Adipose tissue (tissue), 3 donors: ENCODE results near the gene JMJD6. TPM values are rescaled to one million over a fixed set of nuclear protein-coding genes. Genes with fewer than 3 reads are reported as not detected.
"Not testable (repeated sequence)": the region's sequence is repeated elsewhere in the genome, so short reads cannot be mapped to it uniquely, and the experiment has no call there.

Experiments used
- H3K27ac ChIP-seq: one replicate; pipeline ENCODE4 v1.5.1; 2013; ENCODE audit warnings: low read depth, low read length
- WGBS, 3 donors: extraction: QIAGEN DNeasy Blood & Tissue Kit; methylation state at CpG; one replicate each; pipeline ENCODE4 v1.1.7; 2013; 5-methylcytosine and 5-hydroxymethylcytosine counted together
- polyA plus RNA-seq, 3 donors: library from polyadenylated mRNA; stranded (reverse); fragments of 200-250 nt; gene quantifications; one replicate each; pipeline ENCODE4 v1.2.3, GENCODE V29; 2013
- donor health status: healthy with polysubstance abuse.
- donor health status: Bipolar disorder and iron deficiency.
- donor health status: healthy.

JMJD6 gene
- polyA plus RNA-seq, 3 donors, result 19.3 to 51.5 (median 32.4) TPM

DNA sequence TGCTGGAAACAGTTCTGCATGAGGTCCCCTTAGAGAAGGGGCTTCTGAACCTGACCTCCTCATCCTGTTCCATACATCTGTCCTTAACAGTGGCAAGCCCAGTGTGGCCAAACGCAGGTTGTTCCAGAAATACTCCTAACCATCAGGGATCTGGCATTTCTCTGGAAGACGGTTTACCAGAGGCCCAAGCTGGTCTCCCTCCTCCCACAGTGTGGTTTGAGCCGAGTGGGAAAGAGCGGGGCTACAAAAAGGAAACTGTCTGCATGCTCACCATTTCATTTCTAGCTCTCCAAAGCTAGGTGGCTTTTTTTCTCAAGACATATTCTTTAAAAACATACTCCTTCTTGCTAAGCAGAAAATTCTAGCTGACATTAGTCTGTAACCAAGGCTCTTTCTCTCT is 21.6 kb downstream of the JMJD6 start:
- no peak overlapping the region for H3K27ac ChIP-seq
- WGBS, 3 donors, result 41 to 68% (median 49%) methylated on average over 4 of the region's 4 CpGs

DNA sequence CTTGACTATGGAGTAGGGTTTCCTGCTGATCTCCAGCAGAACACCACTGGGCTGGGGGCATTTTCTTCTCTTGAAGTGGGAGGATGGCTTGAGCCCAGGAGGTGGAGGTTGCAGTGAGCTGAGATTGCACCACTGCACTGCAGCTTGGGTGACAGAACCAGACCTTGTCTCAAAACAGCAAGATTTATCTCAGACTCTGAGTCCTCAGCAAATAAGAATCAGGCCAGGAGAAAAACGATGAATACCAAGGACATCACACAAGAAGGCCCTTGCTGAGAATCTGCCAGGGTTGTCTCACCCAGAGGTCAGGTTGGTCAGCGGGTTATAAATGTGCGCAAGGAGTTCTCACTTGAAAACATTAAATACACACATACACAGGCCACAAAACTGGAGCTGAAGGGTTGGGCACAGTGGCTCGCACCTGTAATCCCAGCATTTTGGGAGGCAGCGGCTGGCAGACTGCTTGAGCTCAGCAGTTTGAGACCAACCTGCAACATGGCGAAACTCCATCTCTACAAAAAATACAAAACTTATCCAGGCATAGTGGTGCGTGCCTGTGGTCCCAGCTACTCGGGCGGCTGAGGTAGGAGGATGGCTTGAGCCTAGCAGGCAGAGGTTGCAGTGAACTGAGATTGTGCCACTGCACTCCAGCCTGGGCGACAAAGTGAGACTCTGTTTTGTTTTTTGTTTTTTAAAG is 23.3 kb downstream of the JMJD6 start:
- H3K27ac ChIP-seq, result no peak overlapping the region
- 88 to 94% (median 90%) methylated on average over 10 of the region's 10 CpGs for WGBS, 3 donors

DNA sequence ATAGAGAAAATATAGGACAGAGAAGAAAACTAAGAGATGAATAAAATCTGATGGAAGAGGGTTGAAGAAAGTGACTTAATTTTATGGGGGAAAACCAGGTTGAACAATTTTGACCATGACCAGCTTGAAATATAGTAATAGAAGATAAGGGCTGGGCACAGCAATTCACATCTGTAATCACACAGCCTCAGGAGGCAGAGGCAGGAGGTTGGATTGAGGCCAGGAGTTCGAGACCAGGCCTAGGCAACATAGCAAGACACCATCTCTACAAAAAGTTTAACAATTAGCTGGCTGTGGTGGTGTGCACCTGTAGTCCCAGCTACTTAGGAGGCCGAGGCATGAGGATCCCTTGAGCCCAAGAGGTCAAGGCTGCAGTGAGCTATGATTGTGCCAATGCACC is 24.3 kb downstream of the JMJD6 start:
- H3K27ac ChIP-seq, result no peak overlapping the region
- WGBS, 3 donors, result 57 to 90% (median 62%) methylated on average over 2 of the region's 2 CpGs

DNA sequence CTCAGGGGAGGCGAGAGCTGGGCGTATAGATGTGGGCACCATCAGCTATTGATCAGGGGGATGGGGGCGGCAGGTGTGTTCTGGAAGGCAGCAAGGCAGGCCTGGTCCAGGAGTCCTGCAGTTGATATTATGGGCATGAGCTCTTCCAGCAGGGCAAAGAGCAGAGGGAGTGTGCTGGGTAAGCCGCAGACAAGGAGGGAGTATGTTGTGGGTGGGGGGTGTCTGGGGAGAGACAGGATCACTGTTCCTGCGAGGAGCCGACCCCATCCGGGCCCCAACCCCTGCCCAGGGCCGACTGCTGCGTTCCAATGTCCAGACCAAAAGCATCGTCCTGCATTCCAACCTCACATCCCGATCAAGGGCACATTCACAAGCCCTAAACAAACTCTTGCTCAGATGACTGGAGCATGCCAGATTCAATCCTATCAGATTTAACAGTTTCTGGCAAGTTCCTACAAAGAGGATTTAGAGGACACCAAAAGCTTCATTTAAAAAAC is 24.9 kb downstream of the JMJD6 start:
- H3K27ac ChIP-seq, result no peak overlapping the region
- 69 to 77% (median 72%) methylated on average over 10 to 11 of the region's 11 CpGs for WGBS, 3 donors

DNA sequence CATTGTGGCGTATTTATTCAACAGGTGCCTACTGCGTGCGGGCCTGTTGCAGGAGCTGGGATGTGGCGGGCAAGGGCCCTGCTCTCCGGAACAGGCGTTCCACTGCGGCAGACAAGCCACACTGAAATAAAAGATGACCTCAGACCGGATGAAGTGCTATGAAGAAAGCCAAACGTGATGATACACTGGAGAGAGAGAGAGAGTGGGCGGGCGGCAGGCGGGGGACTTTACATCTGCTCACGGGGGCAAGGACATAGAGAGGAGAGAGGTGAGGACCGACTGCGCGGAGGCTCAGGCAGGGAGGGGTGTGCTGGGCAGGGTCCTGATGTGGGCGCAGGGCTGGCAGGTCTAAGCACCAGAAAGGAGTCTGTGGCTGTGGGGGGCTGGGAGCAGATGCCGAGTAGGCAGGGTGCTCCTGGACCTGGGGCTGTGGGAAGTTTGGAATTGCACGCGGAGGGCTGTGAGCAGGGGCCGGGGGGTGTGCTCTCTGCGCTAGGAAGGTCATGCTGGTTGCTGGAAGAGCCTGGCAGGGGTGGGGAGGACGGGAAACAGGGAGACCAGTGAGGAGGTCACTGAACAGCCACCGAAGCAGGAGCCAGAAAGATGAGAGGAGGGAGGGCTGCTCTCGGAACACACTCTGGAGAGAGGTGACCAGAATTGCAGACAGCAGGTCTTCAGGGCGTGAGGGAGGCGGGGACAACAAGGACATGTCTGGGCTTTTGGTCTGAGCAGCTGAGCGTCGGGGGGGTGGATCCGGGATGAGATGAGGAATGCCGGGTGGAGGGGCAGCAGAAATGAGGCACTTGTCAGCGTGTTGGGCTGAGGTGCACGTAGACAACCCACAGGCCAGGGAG is 25.6 kb downstream of the JMJD6 start:
- peak overlapping the region; percentile 13 for H3K27ac ChIP-seq
- 44 to 67% (median 54%) methylated on average over 33 of the region's 33 CpGs for whole genome bisulfite sequencing, 3 donors

DNA sequence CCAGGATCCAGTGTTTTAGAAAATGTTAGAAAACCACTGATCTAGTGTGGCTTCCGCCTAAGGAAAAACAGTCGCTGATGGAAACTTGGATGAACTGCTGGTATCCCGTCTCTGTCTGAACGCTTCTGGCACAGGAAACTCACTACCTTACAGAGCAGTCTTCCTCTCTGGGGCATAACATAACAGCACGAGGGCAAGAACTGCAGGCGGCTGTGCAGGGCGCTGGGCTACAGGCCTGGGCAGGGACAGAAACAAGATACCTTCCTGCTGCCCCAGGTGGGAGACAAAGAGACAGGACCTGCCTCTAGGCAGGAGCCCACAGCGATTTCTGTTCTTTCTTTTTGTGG is 26.2 kb downstream of the JMJD6 start:
- peak overlapping the region; percentile 13 for H3K27ac ChIP-seq
- 44 to 53% (median 52%) methylated on average over 8 of the region's 8 CpGs for WGBS, 3 donors

DNA sequence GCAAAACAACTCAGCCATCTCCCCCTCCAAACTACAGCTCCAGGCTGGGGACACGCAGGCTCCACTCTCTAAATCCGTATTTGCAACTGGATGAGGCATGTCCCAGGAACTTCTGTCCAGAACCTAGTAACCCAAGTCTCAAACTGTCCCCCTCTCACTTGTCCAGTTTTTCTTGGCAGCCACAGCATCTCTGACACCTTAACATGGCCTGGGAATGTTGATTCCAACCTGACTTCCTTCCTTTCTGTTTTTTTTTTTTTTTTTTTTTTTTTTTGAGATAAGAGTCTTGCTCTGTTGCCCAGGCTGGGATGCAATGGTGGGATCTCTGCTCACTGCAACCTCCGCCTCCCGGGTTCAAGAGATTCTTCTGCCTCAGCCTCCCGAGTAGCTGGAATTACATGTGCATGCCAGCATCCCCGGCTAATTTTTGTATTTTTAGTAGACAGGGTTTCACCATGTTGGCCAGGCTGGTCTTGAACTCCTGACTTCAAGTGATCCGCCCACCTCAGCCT is 27.9 kb downstream of the JMJD6 start:
- 92 to 97% (median 94%) methylated on average over 7 of the region's 7 CpGs for WGBS, 3 donors
- H3K27ac ChIP-seq, result not testable (repeated sequence)

DNA sequence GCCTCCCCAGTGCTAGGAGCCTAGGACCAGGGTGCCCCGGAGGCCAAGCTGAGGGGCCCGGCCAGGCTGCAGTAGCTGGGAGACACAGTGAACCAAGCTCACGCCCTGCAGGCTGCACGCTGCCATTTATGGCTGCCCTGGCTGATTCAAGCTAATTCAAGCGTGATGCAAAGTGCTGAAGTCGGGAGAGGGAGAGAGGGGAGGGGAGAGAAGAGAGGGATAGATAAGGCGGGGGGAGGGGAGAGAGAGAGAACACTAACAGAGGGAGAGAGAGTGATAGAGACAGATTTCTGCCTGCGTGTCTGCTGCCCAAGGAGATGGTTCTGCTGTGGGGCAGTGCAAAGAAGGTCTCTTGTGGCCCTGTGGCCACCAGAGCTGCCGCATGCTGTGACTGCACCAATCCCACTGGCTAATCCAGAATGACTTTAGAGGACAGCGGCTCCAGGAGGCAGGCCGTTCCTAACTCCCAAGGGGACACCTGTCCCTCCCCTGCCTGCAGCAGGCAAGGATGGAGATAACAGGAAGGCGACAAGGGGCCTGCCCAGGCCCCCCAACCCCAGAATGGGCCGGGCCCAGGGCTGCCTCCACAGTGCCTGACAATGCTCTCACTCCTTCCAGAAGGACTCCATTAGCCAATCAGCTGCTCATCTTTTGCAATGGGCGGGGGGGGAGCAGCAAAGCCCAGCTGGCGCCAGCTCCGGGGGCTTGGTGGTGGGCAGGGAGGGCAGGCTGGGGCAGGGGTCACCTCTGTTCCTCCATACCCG is 28.5 kb downstream of the JMJD6 start:
- WGBS, 3 donors, result 62 to 69% (median 68%) methylated on average over 17 of the region's 17 CpGs

DNA sequence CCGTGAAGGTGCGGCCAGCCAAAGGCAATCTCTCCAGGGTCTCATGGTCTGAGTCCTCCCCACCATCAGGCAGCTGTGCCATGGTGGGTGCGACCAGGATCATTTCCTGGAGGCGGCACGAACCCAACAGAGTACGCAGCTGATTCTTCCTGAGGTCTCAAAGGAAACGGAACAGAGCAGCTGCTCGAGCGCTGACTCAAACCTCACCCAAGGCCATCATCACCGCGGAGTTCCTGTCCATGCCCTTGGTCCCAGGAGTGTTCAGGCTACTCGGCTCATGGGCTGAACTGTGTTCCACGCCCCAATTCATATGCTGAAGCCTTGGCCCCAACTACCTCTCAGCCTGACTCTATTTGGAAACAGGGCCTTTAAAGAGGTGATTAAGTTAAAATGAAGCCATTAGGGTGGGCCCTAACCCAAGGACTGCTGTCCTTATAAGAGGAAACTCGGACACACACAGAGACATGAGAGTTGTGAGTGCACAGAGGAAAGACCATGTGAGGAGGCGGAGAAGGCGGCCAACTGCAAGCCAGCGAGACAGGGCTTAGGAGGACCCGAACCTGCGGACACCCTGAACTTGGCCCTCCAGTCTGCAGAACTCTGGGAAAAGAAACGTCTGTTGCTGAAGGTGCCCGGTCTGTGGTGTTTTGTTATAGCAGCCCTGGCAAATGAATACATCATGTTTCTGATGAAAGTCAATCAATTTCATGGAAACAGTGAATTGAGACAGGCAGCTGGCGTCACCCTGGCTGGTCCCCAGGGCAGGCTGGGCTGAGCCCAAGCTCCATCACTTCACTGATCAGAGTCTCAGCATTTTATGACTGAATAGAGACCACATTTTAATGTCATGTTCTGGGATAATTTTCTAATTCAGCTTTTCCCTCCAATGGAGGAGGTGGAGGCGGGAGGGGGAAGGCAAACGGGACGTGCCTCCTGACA is 29.4 kb downstream of the JMJD6 start:
- 63 to 78% (median 71%) methylated on average over 25 of the region's 25 CpGs for WGBS, 3 donors
- no peak overlapping the region for H3K27ac ChIP-seq

More for the DNA sequence above, 28.5 kb downstream of the JMJD6 start:
- H3K27ac ChIP-seq, result no peak overlapping the region

DNA sequence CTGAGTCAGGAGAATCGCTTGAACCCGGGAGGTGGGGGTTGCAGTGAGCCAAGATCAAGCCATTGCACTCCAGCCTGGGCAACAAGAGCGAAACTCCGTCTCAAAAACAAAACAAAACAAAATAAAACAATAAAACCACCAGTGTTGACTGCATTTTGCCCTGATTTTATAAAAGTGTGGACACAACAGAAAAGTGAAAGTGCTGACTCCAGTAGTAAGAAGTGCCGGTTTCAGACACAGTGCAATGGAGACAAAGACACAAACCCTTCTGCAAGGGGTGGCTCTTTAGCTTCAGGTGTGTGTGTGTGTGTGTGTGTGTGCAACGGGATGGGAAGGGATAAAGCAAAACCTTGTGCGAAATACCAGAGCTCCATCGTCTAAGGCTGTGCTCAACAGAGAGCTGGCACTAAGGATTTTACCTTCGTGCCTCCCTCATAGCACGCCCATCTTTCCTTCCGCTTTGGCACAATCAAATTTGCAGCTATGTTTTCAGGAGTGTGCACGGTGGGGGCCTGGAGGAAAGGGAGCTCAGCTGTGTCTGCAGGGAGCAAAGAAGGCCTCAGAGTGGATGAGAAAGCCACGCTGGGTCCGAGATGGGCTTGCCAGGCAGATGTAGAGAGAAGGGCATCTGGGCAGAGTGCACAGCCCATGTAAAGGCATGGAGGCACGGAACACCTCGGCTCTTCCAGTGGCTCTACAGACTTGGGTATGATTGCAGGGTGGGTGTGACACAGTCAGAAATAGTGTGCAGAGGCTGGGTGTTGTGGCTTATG is 31.2 kb downstream of the JMJD6 start:
- 70 to 81% (median 71%) methylated on average over 16 of the region's 16 CpGs for WGBS, 3 donors
- no peak overlapping the region for H3K27ac ChIP-seq

DNA sequence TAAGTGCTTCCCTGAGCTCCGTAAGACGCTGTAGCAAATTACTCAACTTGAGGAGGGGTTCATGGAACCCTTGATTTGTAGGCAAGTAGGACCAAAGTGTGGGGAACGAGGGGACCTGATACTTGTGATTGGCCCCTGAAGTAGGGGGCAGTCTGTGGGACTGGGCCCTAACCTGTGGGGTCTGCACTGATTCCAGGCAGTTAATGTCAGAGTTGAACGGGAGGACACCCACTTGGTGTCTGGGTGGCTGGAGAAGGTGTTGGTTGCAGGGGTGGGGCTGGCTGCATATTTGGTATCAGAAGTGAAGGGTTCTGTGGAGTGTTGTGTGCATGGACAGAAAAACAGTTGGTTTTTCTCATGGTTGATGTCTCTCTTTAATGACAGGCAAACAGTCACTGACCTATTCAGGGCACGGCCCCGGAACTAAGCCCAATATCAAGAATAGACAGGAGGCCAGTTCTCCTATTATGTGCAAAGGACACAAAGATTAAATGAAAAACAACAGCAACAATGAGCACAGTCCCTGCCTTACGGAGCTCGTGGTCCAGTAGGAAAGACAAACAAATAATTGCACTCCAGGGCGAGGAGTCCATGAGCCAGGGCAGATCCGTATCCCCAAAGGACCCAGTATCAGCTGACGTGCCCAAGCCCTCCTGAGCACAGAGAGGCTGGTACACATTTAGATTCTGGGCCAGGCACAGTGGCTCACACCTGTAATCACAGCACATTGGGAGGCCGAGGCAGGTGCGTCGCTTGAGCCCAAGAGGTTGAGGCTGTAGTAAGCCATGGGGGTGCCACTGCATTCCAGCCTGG is 34.8 kb downstream of the JMJD6 start:
- no peak overlapping the region for H3K27ac ChIP-seq
- WGBS, 3 donors, result 90 to 93% (median 92%) methylated on average over 14 of the region's 14 CpGs

DNA sequence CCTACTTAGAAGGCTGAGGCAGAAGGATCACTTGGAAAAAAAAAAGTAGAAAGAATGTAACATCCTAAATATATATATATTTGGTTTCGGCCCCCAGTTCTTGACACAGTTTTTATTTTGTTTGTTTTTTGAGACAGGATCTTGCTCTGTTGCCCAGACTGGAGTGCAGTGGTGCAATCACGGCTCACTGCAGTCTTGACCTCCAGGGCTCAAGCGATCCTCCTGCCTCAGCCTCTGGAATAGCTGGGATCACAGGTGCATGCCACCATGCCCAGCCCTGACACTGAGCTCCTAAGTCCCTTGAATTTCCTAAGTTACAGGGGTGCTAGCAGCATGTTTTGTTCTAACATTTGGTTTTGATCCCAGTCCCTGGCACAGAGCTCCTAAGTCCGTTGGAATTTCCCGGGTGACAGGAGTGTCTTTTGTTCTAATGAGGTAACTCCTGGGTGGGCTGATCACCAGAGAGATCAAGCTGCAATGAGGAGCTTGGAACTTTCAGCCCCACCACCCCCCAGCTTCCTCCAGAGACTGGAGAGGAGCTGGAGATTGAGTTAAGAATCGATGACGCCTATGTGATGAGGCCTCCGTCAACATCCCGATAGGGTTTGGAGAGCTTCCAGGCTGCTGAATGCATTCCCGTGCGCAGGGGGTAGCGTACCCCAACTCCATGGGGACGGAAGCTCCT is 35.7 kb downstream of the JMJD6 start:
- peak overlapping the region; percentile 16 for H3K27ac ChIP-seq
- WGBS, 3 donors, result 89 to 91% (median 91%) methylated on average over 13 of the region's 13 CpGs

DNA sequence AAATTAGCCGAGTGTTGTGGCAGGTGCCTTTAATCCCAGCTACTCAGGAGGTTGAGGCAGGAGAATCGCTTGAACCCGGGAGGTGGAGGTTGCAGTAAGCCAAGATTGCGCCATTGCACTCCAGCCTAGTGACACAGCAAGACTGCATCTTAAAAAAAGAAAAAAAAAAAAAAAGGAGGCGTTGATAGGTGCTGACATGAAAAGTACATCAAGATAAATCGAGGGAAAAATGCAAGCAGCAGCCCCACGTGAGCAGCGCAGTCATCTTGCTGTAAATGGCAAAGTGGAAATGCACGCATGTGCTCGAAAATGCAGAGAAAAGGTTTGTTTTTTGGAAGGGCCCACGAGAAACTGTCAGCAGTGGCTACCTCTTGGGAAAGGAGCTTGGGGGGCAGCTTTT is 36.5 kb downstream of the JMJD6 start:
- H3K27ac ChIP-seq, result no peak overlapping the region
- 84 to 96% (median 85%) methylated on average over 11 of the region's 11 CpGs for WGBS, 3 donors

DNA sequence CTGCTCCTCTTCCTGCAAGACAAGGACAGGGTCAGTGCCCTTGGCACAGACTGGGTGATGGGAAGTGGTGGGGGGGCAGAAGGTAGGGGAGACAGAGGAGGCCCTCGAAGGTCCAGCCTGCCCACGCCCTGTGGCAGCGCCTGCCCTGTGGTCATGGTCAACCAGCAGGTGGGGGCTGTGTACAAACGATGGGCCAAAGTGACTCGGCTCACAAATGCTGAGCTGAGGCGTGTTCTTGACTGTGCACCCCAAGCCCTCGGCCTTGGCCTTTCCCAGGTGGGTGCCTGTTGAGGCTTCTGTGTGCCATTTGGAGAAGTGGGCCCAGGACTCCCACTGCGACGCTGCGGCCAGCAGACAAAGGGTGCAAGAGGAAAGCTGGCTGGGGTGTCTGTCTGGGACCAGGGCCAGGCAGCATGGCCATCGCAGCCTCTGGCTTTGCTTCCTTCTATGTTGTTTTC is 38.2 kb downstream of the JMJD6 start:
- peak overlapping the region; percentile 44 for H3K27ac ChIP-seq
- WGBS, 3 donors, result 56 to 69% (median 61%) methylated on average over 10 to 11 of the region's 11 CpGs

DNA sequence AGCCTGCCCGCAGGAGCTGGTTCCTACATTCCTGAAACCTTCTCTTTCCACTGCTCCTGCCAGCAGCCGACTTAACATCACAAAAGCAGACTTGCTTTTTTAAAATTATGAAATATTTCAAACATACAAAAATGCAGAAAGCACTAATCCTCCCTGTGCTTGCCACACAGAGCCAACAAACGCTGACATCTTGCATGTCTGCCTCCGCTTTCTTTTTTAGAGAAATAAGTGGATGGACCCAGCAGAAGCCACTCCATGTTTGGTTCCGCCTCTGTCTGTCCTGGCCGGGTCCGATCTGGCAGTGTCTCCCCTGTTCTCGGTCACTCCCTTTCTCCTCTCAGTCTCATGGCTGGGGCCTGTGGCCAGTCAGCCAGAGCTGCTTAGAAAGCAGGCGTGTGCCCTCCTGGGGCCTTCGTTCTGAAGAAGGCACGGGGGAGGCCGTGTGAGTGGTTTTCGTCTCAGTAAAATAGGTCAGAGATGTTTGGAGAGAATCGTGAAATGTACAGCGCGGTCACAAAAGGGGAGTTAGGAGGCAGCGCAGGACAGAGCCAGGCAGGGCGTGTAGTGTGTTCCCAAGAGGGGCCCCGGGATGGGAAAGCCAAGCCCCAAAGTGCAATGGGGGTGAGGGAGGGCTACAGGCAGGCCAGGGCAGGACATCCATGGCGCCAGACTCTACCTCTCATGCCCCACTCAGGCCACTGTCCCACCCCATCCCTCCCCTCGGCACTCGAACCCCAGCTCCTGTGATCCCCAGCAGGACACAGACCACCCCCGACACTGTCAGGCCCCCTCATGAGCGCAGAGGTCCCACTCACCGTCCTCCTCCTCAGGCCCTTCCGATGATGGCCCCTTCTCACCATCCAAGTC is 38.9 kb downstream of the JMJD6 start:
- peak overlapping the region; percentile 44 for H3K27ac ChIP-seq
- WGBS, 3 donors, result 54 to 80% (median 57%) methylated on average over 23 to 26 of the region's 26 CpGs
